Neural cell (in vitro differentiated cells): ENCODE data around the gene STK17B.

Experiments
- EP300 ChIP-seq: fragments of 450-650 bp; conservative IDR thresholded peaks from 2 replicates; pipeline ENCODE4 v1.6.1; 2014; ENCODE audit warnings: antibody characterized with exemption, mild to moderate bottlenecking, moderate library complexity; ENCODE audit not compliant: poor library complexity, severe bottlenecking
- EZH2 ChIP-seq: fragments of 200-600, 300-800 bp; shearing (Covaris generic), sonication (generic); IDR thresholded peaks from 2 replicates; pipeline ENCODE4 v1.6.1; 2014; ENCODE audit warnings: antibody characterized with exemption, low read length, borderline replicate concordance, mild to moderate bottlenecking; ENCODE audit not compliant: insufficient read depth, poor library complexity, severe bottlenecking
- TAF1 ChIP-seq: IDR thresholded peaks from 2 replicates; pipeline ENCODE4 v1.6.1; 2012; ENCODE audit warnings: low read depth
- TF ChIP-seq, protein P1 (sequence below): fragments of 450-650 bp; IDR thresholded peaks from 2 replicates; pipeline ENCODE4 v1.5.1; 2014; ENCODE audit warnings: antibody characterized with exemption, mild to moderate bottlenecking, moderate library complexity; ENCODE audit not compliant: poor library complexity, severe bottlenecking
- TF ChIP-seq, protein P2 (sequence below): IDR thresholded peaks from 2 replicates; pipeline ENCODE4 v1.6.1; 2012; ENCODE audit warnings: borderline replicate concordance

DNA sequence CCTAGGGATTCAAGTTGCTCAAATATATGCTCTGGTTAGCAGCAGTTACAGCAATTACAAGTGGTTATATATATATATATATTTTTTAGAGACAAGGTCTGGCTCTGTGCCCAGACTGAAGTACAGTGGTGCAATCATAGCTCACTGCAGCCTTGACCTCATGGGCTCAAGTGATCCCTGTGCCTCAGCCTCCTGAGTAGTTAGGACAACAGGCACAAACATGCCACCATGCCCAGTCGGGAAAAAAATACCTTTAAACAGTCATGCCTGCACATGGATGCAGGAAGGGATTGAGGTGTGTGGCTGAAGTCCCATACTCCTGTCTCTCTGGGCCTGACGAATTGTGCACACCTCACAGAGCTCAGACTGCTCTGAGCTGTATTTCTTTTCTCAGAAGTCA lies 83.2 kb downstream of the STK17B start:
- TF ChIP-seq, protein P1, sequence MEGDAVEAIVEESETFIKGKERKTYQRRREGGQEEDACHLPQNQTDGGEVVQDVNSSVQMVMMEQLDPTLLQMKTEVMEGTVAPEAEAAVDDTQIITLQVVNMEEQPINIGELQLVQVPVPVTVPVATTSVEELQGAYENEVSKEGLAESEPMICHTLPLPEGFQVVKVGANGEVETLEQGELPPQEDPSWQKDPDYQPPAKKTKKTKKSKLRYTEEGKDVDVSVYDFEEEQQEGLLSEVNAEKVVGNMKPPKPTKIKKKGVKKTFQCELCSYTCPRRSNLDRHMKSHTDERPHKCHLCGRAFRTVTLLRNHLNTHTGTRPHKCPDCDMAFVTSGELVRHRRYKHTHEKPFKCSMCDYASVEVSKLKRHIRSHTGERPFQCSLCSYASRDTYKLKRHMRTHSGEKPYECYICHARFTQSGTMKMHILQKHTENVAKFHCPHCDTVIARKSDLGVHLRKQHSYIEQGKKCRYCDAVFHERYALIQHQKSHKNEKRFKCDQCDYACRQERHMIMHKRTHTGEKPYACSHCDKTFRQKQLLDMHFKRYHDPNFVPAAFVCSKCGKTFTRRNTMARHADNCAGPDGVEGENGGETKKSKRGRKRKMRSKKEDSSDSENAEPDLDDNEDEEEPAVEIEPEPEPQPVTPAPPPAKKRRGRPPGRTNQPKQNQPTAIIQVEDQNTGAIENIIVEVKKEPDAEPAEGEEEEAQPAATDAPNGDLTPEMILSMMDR = no peak
- no peak for TF ChIP-seq EZH2
- TF ChIP-seq EP300 = no peak
- TF ChIP-seq, protein P2, sequence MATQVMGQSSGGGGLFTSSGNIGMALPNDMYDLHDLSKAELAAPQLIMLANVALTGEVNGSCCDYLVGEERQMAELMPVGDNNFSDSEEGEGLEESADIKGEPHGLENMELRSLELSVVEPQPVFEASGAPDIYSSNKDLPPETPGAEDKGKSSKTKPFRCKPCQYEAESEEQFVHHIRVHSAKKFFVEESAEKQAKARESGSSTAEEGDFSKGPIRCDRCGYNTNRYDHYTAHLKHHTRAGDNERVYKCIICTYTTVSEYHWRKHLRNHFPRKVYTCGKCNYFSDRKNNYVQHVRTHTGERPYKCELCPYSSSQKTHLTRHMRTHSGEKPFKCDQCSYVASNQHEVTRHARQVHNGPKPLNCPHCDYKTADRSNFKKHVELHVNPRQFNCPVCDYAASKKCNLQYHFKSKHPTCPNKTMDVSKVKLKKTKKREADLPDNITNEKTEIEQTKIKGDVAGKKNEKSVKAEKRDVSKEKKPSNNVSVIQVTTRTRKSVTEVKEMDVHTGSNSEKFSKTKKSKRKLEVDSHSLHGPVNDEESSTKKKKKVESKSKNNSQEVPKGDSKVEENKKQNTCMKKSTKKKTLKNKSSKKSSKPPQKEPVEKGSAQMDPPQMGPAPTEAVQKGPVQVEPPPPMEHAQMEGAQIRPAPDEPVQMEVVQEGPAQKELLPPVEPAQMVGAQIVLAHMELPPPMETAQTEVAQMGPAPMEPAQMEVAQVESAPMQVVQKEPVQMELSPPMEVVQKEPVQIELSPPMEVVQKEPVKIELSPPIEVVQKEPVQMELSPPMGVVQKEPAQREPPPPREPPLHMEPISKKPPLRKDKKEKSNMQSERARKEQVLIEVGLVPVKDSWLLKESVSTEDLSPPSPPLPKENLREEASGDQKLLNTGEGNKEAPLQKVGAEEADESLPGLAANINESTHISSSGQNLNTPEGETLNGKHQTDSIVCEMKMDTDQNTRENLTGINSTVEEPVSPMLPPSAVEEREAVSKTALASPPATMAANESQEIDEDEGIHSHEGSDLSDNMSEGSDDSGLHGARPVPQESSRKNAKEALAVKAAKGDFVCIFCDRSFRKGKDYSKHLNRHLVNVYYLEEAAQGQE = no peak
- no peak for TF ChIP-seq TAF1
